ENCODE data around the gene PGAM1. TPM values are rescaled to one million over a fixed set of nuclear protein-coding genes. Genes with fewer than 3 reads are reported as not detected.
"Not testable (repeated sequence)": the region's sequence is repeated elsewhere in the genome, so short reads cannot be mapped to it uniquely, and the experiment has no call there.

PGAM1 gene
- total RNA-seq, 1 donor from 2014 or later = 356 TPM

DNA sequence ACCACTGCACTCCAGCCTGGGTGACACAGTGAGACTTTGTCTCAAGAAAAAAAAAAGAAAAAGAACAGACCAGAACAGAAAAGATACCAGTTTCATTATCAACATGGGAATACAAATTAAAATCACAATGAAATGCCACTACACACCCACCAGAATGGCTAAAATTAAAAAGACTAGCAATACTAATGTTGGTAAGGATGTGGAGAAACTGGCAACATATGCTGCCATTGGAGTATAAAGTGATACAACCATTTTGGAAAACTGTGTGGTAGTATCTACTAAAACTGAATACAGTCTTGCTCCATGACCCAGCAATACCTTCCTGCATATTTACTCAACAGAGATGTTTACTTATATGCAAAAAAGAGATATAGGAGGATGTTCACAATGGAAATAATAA lies 21.9 kb upstream of the PGAM1 start:
- DNase-seq (ENCODE audit: low read depth) = no peak
- TF ChIP-seq, protein P1, sequence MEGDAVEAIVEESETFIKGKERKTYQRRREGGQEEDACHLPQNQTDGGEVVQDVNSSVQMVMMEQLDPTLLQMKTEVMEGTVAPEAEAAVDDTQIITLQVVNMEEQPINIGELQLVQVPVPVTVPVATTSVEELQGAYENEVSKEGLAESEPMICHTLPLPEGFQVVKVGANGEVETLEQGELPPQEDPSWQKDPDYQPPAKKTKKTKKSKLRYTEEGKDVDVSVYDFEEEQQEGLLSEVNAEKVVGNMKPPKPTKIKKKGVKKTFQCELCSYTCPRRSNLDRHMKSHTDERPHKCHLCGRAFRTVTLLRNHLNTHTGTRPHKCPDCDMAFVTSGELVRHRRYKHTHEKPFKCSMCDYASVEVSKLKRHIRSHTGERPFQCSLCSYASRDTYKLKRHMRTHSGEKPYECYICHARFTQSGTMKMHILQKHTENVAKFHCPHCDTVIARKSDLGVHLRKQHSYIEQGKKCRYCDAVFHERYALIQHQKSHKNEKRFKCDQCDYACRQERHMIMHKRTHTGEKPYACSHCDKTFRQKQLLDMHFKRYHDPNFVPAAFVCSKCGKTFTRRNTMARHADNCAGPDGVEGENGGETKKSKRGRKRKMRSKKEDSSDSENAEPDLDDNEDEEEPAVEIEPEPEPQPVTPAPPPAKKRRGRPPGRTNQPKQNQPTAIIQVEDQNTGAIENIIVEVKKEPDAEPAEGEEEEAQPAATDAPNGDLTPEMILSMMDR (IDR thresholded peaks at IDR 0.05; ENCODE audit: insufficient read depth, low read length, poor library complexity, severe bottlenecking) = no peak
- Histone ChIP-seq H3K36me3 (ENCODE audit: control insufficient read depth, insufficient read depth, low read length) (no peaks in the 10 kb centered on the region), H3K4me3 (ENCODE audit: low read depth, low read length) (no peak overlapping the region), H3K27me3 (ENCODE audit: control insufficient read depth, insufficient read depth, low read length) (no peaks in the 10 kb centered on the region)

DNA sequence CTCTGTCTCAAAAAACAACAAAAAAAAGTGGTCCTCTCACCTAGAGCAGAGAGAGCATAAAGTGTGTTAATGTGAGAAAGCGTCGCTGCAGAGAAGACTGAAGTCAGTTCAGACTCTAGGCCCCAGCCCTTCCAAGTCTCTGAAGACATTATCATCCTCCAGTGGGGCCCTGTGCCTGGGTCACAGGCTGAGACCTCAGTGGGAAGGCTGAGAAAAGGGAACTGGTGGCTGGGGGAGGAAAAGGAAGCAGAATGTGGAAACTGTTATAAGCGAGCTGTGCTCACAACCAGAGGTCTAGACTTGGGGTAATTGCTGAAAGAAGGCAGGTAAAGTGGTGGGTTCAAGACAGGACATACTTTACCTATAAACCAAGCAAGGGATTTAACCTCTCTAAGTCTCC lies 19.9 kb upstream of the PGAM1 start:
- DNase-seq (ENCODE audit: low read depth) = no peak
- TF ChIP-seq, protein P1 (IDR thresholded peaks at IDR 0.05; ENCODE audit: insufficient read depth, low read length, poor library complexity, severe bottlenecking) = no peak
- Histone ChIP-seq H3K4me3 (ENCODE audit: low read depth, low read length) (no peak overlapping the region), H3K27me3 (ENCODE audit: control insufficient read depth, insufficient read depth, low read length) (no peaks in the 10 kb centered on the region), H3K36me3 (ENCODE audit: control insufficient read depth, insufficient read depth, low read length) (no peaks in the 10 kb centered on the region)

DNA sequence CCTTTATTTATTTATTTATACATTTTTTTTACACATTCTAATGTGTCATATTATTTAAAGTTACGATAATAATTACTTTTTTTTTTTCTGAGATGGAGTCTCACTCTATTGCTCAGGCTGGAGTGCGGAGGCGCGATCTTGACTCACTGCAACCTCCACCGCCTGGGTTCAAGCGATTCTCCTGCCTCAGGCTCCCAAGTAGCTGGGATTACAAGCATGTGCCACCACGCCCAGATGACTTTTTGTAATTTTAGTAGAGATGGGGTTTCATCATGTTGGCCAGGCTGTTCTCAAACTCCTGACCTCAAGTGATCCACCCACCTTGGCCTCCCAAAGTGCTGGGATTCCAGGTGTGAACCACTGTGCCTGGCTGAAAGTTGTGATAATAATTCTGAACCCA lies 19.5 kb upstream of the PGAM1 start:
- H3K27me3 ChIP-seq (ENCODE audit: control insufficient read depth, insufficient read depth, low read length); H3K36me3 ChIP-seq (ENCODE audit: control insufficient read depth, insufficient read depth, low read length); H3K4me3 ChIP-seq (ENCODE audit: low read depth, low read length); DNase-seq (ENCODE audit: low read depth): not testable (repeated sequence)

DNA sequence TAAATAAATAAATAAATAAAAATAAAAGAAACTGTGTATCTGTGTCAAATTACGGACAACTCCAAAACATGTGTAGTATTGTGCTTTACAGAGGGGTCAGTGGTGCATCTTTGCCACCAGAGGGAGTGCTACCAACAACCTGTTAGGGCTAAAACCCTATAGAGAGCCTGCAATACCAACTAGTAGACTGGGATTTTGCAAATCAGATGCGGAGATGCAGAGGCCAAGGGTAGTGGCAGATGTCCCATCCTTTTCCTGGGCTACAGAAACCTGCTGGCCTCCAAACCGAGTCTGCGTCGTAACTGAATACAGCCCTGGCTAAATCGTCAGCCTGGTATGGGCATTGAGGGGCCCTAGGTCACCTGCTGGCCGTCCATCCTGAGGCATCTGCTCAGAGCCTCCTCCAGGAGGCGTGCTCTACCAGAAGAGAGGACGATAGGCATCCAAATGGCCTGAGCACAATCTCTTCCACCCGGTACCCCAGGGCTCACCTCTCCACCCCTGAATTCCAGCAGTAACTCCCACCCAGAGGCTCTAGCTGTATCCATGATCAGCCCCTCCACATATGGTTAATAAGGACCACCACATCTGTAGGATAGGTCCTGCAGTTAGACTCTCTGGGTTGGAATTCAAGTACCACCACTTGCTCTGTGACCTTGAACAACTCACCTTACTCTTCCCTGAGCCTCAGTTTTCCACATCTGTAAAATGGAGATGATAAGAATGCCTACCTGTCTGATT lies 18.6 kb upstream of the PGAM1 start:
- DNase-seq (ENCODE audit: low read depth) = no peak
- TF ChIP-seq, protein P1 (IDR thresholded peaks at IDR 0.05; ENCODE audit: insufficient read depth, low read length, poor library complexity, severe bottlenecking) = peak; percentile 74

DNA sequence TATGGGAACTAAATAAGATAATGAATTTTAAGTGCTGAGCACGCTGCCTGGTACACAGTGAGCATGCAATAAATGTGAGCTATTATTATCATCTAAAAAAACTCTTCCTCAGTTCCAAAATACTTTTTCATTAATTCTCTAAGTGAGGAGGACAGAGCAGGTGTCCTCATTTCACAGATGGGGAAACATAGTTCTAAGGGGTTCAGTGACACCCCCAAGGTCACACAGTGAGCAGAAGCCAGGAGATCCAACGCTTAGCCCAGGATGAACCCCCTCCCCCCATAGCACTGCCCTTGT lies 18.1 kb upstream of the PGAM1 start:
- DNase-seq (ENCODE audit: low read depth) = no peak
- TF ChIP-seq, protein P1 (IDR thresholded peaks at IDR 0.05; ENCODE audit: insufficient read depth, low read length, poor library complexity, severe bottlenecking) = no peak
- Histone ChIP-seq H3K27me3 (ENCODE audit: control insufficient read depth, insufficient read depth, low read length) (no peaks in the 10 kb centered on the region), H3K36me3 (ENCODE audit: control insufficient read depth, insufficient read depth, low read length) (no peaks in the 10 kb centered on the region), H3K4me3 (ENCODE audit: low read depth, low read length) (no peak overlapping the region)

More for the DNA sequence above, 18.6 kb upstream of the PGAM1 start:
- no peak overlapping the region for H3K4me3 ChIP-seq (ENCODE audit: low read depth, low read length)
- H3K36me3 ChIP-seq (ENCODE audit: control insufficient read depth, insufficient read depth, low read length) = no peaks in the 10 kb centered on the region
- H3K27me3 ChIP-seq (ENCODE audit: control insufficient read depth, insufficient read depth, low read length) = no peaks in the 10 kb centered on the region

DNA sequence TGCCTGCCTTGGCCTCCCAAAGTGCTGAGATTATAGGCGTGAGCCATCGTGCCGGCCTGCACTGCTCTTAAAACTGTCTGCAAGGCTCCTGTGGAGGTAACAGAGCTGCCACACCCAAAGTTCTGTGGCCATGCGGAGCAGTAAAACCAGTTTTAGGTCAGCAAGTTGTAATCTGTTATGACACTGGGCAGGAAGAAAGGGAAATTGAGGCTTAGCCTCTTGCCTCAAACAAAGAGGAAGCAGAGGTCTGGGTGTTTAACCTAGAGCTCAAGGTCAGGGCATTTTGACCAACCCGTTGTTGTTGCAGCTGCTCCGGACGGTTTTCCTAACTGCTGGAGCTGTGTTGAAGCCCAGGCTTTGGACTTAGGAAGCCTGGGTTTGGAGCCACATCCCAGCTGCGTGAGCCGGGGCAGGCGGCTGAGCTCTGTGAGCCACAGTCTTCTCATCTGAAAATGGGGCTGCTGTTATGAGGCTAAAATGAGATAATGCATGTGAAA lies 17.4 kb upstream of the PGAM1 start:
- no peak for DNase-seq (ENCODE audit: low read depth)
- no peak overlapping the region for H3K4me3 ChIP-seq (ENCODE audit: low read depth, low read length)
- TF ChIP-seq, protein P1 (IDR thresholded peaks at IDR 0.05; ENCODE audit: insufficient read depth, low read length, poor library complexity, severe bottlenecking) = no peak
- no peaks in the 10 kb centered on the region for H3K27me3 ChIP-seq (ENCODE audit: control insufficient read depth, insufficient read depth, low read length)
- no peaks in the 10 kb centered on the region for H3K36me3 ChIP-seq (ENCODE audit: control insufficient read depth, insufficient read depth, low read length)
